Measurements from ENCODE around the gene CLEC19A. TPM values are rescaled to one million over a fixed set of nuclear protein-coding genes. Genes with fewer than 3 reads are reported as not detected.

Gene CLEC19A
- total RNA-seq, 6 experiments from 2014 or later: not detected

DNA sequence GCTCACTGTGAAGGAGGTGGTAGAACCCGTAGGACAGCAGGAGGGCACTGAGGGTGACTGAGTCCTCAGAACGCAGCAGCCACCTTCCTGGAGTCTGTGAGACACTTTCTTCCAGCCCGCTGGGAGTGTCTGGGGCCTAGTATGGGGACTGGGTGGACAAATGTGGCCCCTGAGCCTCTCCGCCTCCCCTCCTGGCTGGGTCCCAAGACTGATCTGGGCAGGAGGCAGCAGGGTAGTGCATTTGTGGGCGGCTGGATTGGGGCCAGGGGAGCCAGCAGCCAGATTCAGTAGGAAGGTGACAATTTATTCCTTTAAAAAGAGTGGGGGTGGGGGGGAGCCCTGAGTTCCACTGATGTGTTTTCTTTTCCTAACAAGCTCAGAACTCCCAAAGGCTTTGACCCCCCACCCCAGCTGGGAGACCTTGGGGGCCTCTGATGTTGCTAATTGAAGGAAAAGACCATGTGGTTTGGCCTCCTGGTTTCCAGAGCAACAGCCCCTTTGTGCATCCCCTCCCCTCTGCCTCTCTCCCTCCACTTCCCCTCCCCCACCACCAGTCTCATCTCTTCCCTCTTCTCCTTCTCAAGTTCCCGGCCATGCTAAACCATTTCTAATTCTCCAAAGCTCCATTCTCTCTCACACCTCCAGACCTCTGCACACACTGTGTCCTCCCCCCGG lies 4.4 kb downstream of the CLEC19A start:
- H3K9me3 Mint-ChIP-seq: peaks cover 13% of the 10 kb centered on the region
- TF ChIP-seq, protein P1, sequence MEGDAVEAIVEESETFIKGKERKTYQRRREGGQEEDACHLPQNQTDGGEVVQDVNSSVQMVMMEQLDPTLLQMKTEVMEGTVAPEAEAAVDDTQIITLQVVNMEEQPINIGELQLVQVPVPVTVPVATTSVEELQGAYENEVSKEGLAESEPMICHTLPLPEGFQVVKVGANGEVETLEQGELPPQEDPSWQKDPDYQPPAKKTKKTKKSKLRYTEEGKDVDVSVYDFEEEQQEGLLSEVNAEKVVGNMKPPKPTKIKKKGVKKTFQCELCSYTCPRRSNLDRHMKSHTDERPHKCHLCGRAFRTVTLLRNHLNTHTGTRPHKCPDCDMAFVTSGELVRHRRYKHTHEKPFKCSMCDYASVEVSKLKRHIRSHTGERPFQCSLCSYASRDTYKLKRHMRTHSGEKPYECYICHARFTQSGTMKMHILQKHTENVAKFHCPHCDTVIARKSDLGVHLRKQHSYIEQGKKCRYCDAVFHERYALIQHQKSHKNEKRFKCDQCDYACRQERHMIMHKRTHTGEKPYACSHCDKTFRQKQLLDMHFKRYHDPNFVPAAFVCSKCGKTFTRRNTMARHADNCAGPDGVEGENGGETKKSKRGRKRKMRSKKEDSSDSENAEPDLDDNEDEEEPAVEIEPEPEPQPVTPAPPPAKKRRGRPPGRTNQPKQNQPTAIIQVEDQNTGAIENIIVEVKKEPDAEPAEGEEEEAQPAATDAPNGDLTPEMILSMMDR (IDR thresholded peaks at IDR 0.05): no peak
- H3K27me3 Mint-ChIP-seq (ENCODE audit: insufficient read depth): peaks cover 4% of the 10 kb centered on the region
- H3K36me3 Mint-ChIP-seq (ENCODE audit: low read depth): no peaks in the 10 kb centered on the region
- DNase-seq: no peak
- no peak overlapping the region for H3K4me3 Mint-ChIP-seq
- no peaks in the 10 kb centered on the region for H3K4me1 Mint-ChIP-seq (ENCODE audit: low read depth)
- H3K27ac Mint-ChIP-seq: no peak overlapping the region

DNA sequence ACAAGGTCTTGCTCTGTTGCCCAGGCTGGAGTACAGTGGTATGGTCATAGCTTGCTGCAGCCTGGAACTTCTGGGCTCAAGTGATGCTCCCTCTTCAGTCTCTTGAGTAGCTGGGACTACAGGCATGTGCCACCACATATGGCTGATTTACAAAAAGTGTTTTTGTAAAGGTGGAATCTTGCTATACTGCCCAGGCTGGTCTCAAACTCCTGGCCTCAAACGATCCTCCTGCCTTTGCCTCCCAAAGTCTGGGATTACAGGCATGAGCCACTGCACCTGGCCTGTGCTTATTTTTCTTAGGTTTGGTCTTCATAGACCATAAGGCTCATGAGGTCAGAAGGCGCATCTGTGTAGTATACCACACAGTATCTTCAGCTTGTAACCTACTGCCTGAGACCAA lies 5.3 kb downstream of the CLEC19A start:
- no peaks in the 10 kb centered on the region for H3K36me3 Mint-ChIP-seq (ENCODE audit: low read depth)
- TF ChIP-seq, protein P1 (IDR thresholded peaks at IDR 0.05): no peak
- no peak for DNase-seq
- no peak overlapping the region for H3K4me3 Mint-ChIP-seq
- peaks cover 4% of the 10 kb centered on the region for H3K27me3 Mint-ChIP-seq (ENCODE audit: insufficient read depth)
- H3K27ac Mint-ChIP-seq: no peak overlapping the region
- peaks cover 13% of the 10 kb centered on the region for H3K9me3 Mint-ChIP-seq
- H3K4me1 Mint-ChIP-seq (ENCODE audit: low read depth): no peaks in the 10 kb centered on the region

DNA sequence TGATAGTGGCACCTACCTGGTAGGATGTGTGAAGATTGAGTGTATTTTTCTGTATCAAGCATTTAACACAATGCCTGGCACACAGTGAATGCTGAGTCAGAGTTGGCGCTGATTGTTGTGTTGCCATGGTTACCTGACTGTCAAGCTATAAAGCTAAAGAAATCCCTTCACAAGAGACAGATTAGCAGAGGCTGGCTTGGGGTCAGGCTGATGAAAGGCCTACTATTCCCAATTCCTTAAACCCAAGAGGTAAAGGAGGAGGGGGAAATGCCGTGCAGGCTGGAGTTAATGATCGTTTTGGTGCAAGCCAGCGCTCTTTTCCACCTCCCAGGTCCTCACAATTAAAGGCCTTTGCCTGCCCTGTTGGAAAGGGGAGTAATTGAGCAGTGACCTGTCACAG lies 5.9 kb downstream of the CLEC19A start:
- Mint-ChIP-seq H3K4me3 (no peak overlapping the region), H3K4me1 (ENCODE audit: low read depth) (no peaks in the 10 kb centered on the region), H3K27ac (no peak overlapping the region), H3K36me3 (ENCODE audit: low read depth) (no peaks in the 10 kb centered on the region), H3K27me3 (ENCODE audit: insufficient read depth) (peaks cover 4% of the 10 kb centered on the region), H3K9me3 (peaks cover 13% of the 10 kb centered on the region)
- TF ChIP-seq, protein P1 (IDR thresholded peaks at IDR 0.05): no peak
- no peak for DNase-seq

DNA sequence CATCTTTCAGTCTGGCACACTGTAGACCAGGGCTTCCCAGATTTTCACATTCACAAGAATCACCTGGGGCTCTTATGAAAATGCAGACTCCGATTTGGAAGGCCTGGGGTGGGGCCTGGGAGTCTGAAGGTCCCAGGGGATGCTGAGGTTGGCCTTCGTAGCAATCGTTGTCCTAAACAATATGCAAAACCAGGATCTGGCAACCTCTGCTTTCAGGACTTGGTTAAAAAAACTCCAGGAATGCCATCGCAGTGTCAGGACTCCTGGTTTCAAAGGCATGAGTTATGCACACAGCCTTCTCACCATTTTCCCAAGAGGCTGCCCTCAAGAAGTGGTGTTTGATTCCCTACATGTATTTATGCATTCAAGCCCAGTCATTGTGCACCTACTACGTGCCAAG lies 6.7 kb downstream of the CLEC19A start:
- Mint-ChIP-seq H3K4me1 (ENCODE audit: low read depth) (no peaks in the 10 kb centered on the region), H3K27ac (no peak overlapping the region), H3K36me3 (ENCODE audit: low read depth) (no peaks in the 10 kb centered on the region), H3K4me3 (no peak overlapping the region), H3K27me3 (ENCODE audit: insufficient read depth) (peaks cover 4% of the 10 kb centered on the region), H3K9me3 (peaks cover 13% of the 10 kb centered on the region)
- no peak for DNase-seq
- TF ChIP-seq, protein P1 (IDR thresholded peaks at IDR 0.05): no peak

DNA sequence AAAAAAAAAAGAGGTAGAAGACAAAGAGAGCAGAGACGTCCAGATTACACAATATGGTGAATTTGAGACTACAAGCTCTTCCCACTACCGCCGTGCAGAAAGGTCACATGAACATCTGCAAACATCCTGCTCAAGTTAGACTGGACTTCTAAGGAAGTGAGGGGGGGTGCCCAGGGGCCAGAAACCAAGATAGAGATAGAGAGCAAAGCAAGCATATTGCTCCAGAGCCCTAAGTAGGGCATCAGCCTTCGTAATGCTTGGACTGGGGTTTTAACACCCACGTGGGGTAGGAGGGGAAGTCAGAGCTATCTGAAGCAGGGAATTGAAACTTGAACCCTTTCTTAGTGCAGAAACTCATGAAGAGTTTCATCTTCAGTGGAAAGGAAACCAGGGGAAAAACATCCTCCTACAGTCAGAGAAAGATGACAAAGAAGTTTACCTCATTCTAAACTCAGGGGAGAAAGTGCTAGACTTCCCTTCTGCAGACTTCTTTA lies 8.7 kb downstream of the CLEC19A start:
- Mint-ChIP-seq H3K27ac (no peak overlapping the region), H3K4me1 (ENCODE audit: low read depth) (no peaks in the 10 kb centered on the region), H3K9me3 (peaks cover 13% of the 10 kb centered on the region), H3K36me3 (ENCODE audit: low read depth) (no peaks in the 10 kb centered on the region), H3K4me3 (no peak overlapping the region), H3K27me3 (ENCODE audit: insufficient read depth) (peaks cover 4% of the 10 kb centered on the region)
- no peak for DNase-seq
- TF ChIP-seq, protein P1 (IDR thresholded peaks at IDR 0.05): no peak

Data from HFFc6 (cell line).